ENCODE data around the gene NALCN.

NALCN gene

GRCh38 chr13:101144808-101145419 lies 271.4 kb downstream of the NALCN start:
- Histone ChIP-seq H3K4me2 (no peak overlapping the region), H3K27ac (no peak overlapping the region), H3K79me2 (ENCODE audit: insufficient read depth, low read depth) (no peaks in the 10 kb centered on the region), H3K4me3 (IDR thresholded peaks at IDR 0.05; ENCODE audit: insufficient read depth, low read depth, low read length) (no peak overlapping the region), H3K27me3 (ENCODE audit: insufficient read depth, low read depth) (no peaks in the 10 kb centered on the region), H4K20me1 (ENCODE audit: insufficient read depth) (no peaks in the 10 kb centered on the region), H3K9ac (no peak overlapping the region), H2AFZ (ENCODE audit: low read depth) (no peak overlapping the region), H3K4me1 (ENCODE audit: low read depth, poor library complexity, severe bottlenecking) (no peaks in the 10 kb centered on the region), H3K36me3 (ENCODE audit: insufficient read depth) (no peaks in the 10 kb centered on the region)
- peak; percentile 59 for TF ChIP-seq CTCF (conservative IDR thresholded peaks at IDR 0.05; ENCODE audit: low read depth, low read length)

- H3K4me1 ChIP-seq (ENCODE audit: low read depth, poor library complexity, severe bottlenecking): no peaks in the 10 kb centered on the region
- no peak overlapping the region for H3K4me3 ChIP-seq (IDR thresholded peaks at IDR 0.05; ENCODE audit: insufficient read depth, low read depth, low read length)
- no peaks in the 10 kb centered on the region for H4K20me1 ChIP-seq (ENCODE audit: insufficient read depth)
- no peaks in the 10 kb centered on the region for H3K36me3 ChIP-seq (ENCODE audit: insufficient read depth)
- H3K4me2 ChIP-seq: no peak overlapping the region
- no peak for TF ChIP-seq CTCF (conservative IDR thresholded peaks at IDR 0.05; ENCODE audit: low read depth, low read length)
- no peak overlapping the region for H3K9ac ChIP-seq
- no peak overlapping the region for H2AFZ ChIP-seq (ENCODE audit: low read depth)
- no peak overlapping the region for H3K27ac ChIP-seq
- H3K27me3 ChIP-seq (ENCODE audit: insufficient read depth, low read depth): no peaks in the 10 kb centered on the region
- no peaks in the 10 kb centered on the region for H3K79me2 ChIP-seq (ENCODE audit: insufficient read depth, low read depth)
Observed at GRCh38 chr13:101140936-101141335, 275.4 kb downstream of the NALCN start.

- no peaks in the 10 kb centered on the region for H3K36me3 ChIP-seq (ENCODE audit: insufficient read depth)
- H3K4me1 ChIP-seq (ENCODE audit: low read depth, poor library complexity, severe bottlenecking): no peaks in the 10 kb centered on the region
- no peak overlapping the region for H3K4me2 ChIP-seq
- H3K9ac ChIP-seq: no peak overlapping the region
- TF ChIP-seq CTCF (conservative IDR thresholded peaks at IDR 0.05; ENCODE audit: low read depth, low read length): no peak
- no peak overlapping the region for H3K4me3 ChIP-seq (IDR thresholded peaks at IDR 0.05; ENCODE audit: insufficient read depth, low read depth, low read length)
- H3K27me3 ChIP-seq (ENCODE audit: insufficient read depth, low read depth): no peaks in the 10 kb centered on the region
- no peak overlapping the region for H2AFZ ChIP-seq (ENCODE audit: low read depth)
- no peaks in the 10 kb centered on the region for H3K79me2 ChIP-seq (ENCODE audit: insufficient read depth, low read depth)
- no peak overlapping the region for H3K27ac ChIP-seq
- H4K20me1 ChIP-seq (ENCODE audit: insufficient read depth): no peaks in the 10 kb centered on the region
Observed at GRCh38 chr13:101140087-101140770, 276.1 kb downstream of the NALCN start.

- Histone ChIP-seq H3K9ac (no peak overlapping the region), H3K36me3 (ENCODE audit: insufficient read depth) (no peaks in the 10 kb centered on the region), H3K79me2 (ENCODE audit: insufficient read depth, low read depth) (no peaks in the 10 kb centered on the region), H3K4me3 (IDR thresholded peaks at IDR 0.05; ENCODE audit: insufficient read depth, low read depth, low read length) (no peak overlapping the region), H3K27me3 (ENCODE audit: insufficient read depth, low read depth) (no peaks in the 10 kb centered on the region), H3K27ac (no peak overlapping the region), H3K4me1 (ENCODE audit: low read depth, poor library complexity, severe bottlenecking) (no peaks in the 10 kb centered on the region), H2AFZ (ENCODE audit: low read depth) (no peak overlapping the region), H3K4me2 (no peak overlapping the region), H4K20me1 (ENCODE audit: insufficient read depth) (no peaks in the 10 kb centered on the region)
- no peak for TF ChIP-seq CTCF (conservative IDR thresholded peaks at IDR 0.05; ENCODE audit: low read depth, low read length)
Observed at GRCh38 chr13:101139081-101139480, 277.2 kb downstream of the NALCN start.

Data from KMS-11 (cell line).